ENCODE results near the gene NPAS3. TPM values are rescaled to one million over a fixed set of nuclear protein-coding genes. Genes with fewer than 3 reads are reported as not detected.

Gene NPAS3
- total and polyA plus RNA-seq, 2 donors (not counting 1 experiment from before 2014, with no cell fraction given) = 0.10 to 0.50 TPM

DNA sequence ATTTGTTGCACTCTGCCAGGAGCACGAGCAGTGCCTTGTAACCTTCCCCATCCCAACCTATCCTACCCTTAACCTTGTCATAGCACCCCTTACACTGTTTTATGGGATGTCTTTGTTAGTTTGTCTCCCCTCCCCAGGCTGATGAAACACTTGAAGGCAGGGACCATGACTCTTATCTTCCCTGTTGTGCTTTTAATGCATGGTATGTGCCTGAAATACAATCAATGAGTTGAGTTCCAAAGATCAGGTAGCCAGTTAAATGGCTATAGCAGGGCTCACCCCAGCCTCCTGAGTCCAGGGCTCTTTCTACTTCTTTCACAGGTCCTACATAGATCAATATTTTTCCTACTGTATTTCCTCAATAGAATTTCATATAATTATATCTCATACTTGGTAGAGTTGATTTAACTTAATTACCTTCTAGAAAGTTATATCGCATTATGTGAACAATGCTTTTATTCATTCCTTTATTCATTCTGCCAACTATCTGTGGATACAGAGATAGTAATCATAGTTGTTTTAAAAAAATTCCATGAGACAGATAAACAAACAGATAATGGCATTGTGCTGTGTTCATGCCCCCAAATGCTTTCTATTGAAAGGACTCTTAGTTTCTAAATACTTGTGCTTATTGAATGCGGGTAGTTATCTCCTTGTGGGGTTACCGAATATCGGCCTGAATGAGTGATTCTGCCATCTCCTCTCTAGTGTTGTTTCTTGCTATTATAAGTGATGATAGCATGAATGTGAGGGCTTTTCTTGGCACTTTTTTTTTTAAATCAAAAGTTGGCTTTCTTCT is 347.4 kb downstream of the NPAS3 start:
- Histone ChIP-seq H3K9me3 (ENCODE audit: control insufficient read depth, insufficient read depth, low read depth, low read length) (no peaks in the 10 kb centered on the region), H3K36me3 (ENCODE audit: control insufficient read depth, insufficient read depth, low read length) (no peaks in the 10 kb centered on the region), H3K27me3 (ENCODE audit: control insufficient read depth, insufficient read depth, low read length) (no peaks in the 10 kb centered on the region), H3K4me2 (ENCODE audit: extremely low read depth, insufficient read depth, low read length) (no peak overlapping the region), H3K79me2 (ENCODE audit: control insufficient read depth, insufficient read depth, low read length) (no peaks in the 10 kb centered on the region), H2AFZ (ENCODE audit: low read length) (no peak overlapping the region), H3K9ac (ENCODE audit: insufficient read depth, low read length) (no peak overlapping the region), H3K4me3 (replicated peaks in 1 of 4; ENCODE audit: control extremely low read depth in 1 of 4, insufficient read depth in 1 of 4, low read depth in 3 of 4, low read length in 4 of 4) (no peak overlapping the region), H3K4me1 (ENCODE audit: control insufficient read depth, extremely low read depth, insufficient read depth, low read length) (no peaks in the 10 kb centered on the region), H3K27ac (ENCODE audit: insufficient read depth, low read length) (no peak overlapping the region), H4K20me1 (ENCODE audit: control insufficient read depth, extremely low read depth, insufficient read depth, low read length) (no peaks in the 10 kb centered on the region)
- DNase-seq (ENCODE audit: low read depth in 2 of 2) = no peak
- TF ChIP-seq, protein P1, sequence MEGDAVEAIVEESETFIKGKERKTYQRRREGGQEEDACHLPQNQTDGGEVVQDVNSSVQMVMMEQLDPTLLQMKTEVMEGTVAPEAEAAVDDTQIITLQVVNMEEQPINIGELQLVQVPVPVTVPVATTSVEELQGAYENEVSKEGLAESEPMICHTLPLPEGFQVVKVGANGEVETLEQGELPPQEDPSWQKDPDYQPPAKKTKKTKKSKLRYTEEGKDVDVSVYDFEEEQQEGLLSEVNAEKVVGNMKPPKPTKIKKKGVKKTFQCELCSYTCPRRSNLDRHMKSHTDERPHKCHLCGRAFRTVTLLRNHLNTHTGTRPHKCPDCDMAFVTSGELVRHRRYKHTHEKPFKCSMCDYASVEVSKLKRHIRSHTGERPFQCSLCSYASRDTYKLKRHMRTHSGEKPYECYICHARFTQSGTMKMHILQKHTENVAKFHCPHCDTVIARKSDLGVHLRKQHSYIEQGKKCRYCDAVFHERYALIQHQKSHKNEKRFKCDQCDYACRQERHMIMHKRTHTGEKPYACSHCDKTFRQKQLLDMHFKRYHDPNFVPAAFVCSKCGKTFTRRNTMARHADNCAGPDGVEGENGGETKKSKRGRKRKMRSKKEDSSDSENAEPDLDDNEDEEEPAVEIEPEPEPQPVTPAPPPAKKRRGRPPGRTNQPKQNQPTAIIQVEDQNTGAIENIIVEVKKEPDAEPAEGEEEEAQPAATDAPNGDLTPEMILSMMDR (conservative IDR thresholded peaks at IDR 0.05 in 1 of 2, IDR thresholded peaks at IDR 0.05 in 1 of 2; ENCODE audit: low read depth in 1 of 2, low read length in 2 of 2) = no peak
- TF ChIP-seq EZH2 (IDR thresholded peaks at IDR 0.05; ENCODE audit: low read length, missing control alignments) = no peak

DNA sequence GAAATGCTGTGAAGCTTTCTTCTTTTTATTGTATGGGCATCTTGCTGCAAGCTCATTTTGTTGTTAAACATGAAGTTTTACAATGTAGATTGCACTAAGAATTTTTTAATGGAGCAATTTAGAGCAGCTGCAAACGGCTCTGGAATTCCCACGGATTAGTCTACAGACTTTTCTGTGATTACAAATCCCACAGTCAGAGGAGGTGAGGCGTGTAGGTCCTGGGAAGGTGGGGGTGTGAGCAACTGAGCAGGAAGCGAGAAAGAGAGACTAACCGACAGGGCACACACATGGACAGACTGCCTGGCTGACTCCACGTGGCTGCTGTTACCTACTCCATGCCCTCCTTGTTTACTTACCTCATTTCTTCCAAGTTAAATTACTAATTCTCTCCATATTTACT is 348.5 kb downstream of the NPAS3 start:
- Histone ChIP-seq H3K36me3 (ENCODE audit: control insufficient read depth, insufficient read depth, low read length) (no peaks in the 10 kb centered on the region), H3K9me3 (ENCODE audit: control insufficient read depth, insufficient read depth, low read depth, low read length) (no peaks in the 10 kb centered on the region), H2AFZ (ENCODE audit: low read length) (no peak overlapping the region), H3K4me1 (ENCODE audit: control insufficient read depth, extremely low read depth, insufficient read depth, low read length) (no peaks in the 10 kb centered on the region), H3K27ac (ENCODE audit: insufficient read depth, low read length) (no peak overlapping the region), H3K27me3 (ENCODE audit: control insufficient read depth, insufficient read depth, low read length) (no peaks in the 10 kb centered on the region), H3K4me2 (ENCODE audit: extremely low read depth, insufficient read depth, low read length) (no peak overlapping the region), H3K9ac (ENCODE audit: insufficient read depth, low read length) (no peak overlapping the region), H4K20me1 (ENCODE audit: control insufficient read depth, extremely low read depth, insufficient read depth, low read length) (no peaks in the 10 kb centered on the region), H3K4me3 (replicated peaks in 1 of 4; ENCODE audit: control extremely low read depth in 1 of 4, insufficient read depth in 1 of 4, low read depth in 3 of 4, low read length in 4 of 4) (no peak overlapping the region), H3K79me2 (ENCODE audit: control insufficient read depth, insufficient read depth, low read length) (no peaks in the 10 kb centered on the region)
- DNase-seq (ENCODE audit: low read depth in 2 of 2) = peak in 1 of 2 donors; percentile 57
- TF ChIP-seq, protein P1 (conservative IDR thresholded peaks at IDR 0.05 in 1 of 2, IDR thresholded peaks at IDR 0.05 in 1 of 2; ENCODE audit: low read depth in 1 of 2, low read length in 2 of 2) = no peak
- no peak for TF ChIP-seq EZH2 (IDR thresholded peaks at IDR 0.05; ENCODE audit: low read length, missing control alignments)

DNA sequence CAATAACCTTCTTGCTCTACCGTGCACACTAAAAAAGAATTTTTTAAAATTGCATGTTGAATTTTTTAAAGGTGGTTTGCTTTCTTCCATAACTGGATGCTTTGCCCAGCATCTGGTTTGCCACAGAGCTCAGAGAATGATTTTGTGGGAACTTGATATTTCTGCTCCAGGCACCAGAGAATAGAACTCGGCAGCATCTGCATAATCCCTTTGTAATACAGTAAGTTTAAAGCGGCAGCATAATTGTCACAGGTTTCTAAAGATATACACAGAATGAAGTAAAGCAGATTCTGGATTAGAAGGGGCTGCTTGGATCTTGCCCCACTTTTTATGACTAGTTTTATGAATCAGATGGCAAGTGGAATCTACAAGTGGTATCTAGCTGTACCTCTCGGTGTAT is 352.0 kb downstream of the NPAS3 start:
- no peaks in the 10 kb centered on the region for H4K20me1 ChIP-seq (ENCODE audit: control insufficient read depth, extremely low read depth, insufficient read depth, low read length)
- H3K9me3 ChIP-seq (ENCODE audit: control insufficient read depth, insufficient read depth, low read depth, low read length) = no peaks in the 10 kb centered on the region
- no peaks in the 10 kb centered on the region for H3K36me3 ChIP-seq (ENCODE audit: control insufficient read depth, insufficient read depth, low read length)
- no peak overlapping the region for H3K9ac ChIP-seq (ENCODE audit: insufficient read depth, low read length)
- TF ChIP-seq EZH2 (IDR thresholded peaks at IDR 0.05; ENCODE audit: low read length, missing control alignments) = no peak
- TF ChIP-seq, protein P1 (conservative IDR thresholded peaks at IDR 0.05 in 1 of 2, IDR thresholded peaks at IDR 0.05 in 1 of 2; ENCODE audit: low read depth in 1 of 2, low read length in 2 of 2) = no peak
- no peak for DNase-seq (ENCODE audit: low read depth in 2 of 2)
- H2AFZ ChIP-seq (ENCODE audit: low read length) = no peak overlapping the region
- H3K79me2 ChIP-seq (ENCODE audit: control insufficient read depth, insufficient read depth, low read length) = no peaks in the 10 kb centered on the region
- H3K4me3 ChIP-seq (replicated peaks in 1 of 4; ENCODE audit: control extremely low read depth in 1 of 4, insufficient read depth in 1 of 4, low read depth in 3 of 4, low read length in 4 of 4) = no peak overlapping the region
- no peak overlapping the region for H3K27ac ChIP-seq (ENCODE audit: insufficient read depth, low read length)
- no peaks in the 10 kb centered on the region for H3K4me1 ChIP-seq (ENCODE audit: control insufficient read depth, extremely low read depth, insufficient read depth, low read length)
- H3K27me3 ChIP-seq (ENCODE audit: control insufficient read depth, insufficient read depth, low read length) = no peaks in the 10 kb centered on the region
- no peak overlapping the region for H3K4me2 ChIP-seq (ENCODE audit: extremely low read depth, insufficient read depth, low read length)
